Embryonic facial prominence (tissue), 1 donor: Measurements from ENCODE around the gene UQCR10.

Source experiments
- DNase-seq: peaks from one replicate; pipeline ENCODE4 v3.0.0-alpha.2; 2016; ENCODE audit errors: extremely low spot score

The UQCR10 gene

GRCh38 chr22:29762263-29762662 is 4.9 kb upstream of the UQCR10 start:
- DNase-seq: no peak

GRCh38 chr22:29765905-29766631 is 1.1 kb upstream of the UQCR10 start:
- DNase-seq: no peak

DNA sequence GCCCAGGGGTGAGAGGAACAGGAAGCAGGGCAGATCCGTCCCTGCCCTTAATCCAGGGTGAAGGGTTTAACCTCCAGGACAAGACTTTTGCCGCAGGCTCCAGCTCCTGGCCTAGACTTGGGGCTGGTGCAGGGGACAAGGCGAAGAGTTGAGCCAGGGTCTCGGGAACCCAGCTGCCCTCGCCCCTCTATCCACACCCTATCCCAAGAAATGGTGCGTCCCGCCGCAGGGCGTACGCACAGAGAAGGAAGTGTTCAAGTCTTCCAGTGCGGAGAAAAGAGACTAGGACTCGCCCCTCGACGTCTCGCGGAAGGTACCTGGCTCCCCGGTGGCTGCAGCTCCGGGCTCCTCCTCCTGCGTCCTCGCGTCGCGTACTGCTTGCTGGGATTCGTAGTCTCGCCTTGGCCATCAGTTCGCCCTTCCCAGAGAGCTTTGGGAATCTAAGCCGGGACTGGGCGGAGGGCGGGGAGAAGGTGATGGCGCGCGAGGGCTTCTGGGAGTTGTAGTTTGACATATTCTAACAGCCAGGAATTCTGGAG is 468 bp upstream of the UQCR10 start, which contains the start of gene ZMAT5:
ZMAT5 (minus strand) TSS at position 376 of the 539 bp plus-strand sequence. CDS start 18,463 bp downstream, outside the sequence.
- peak; percentile 95 for DNase-seq

GRCh38 chr22:29768052-29768693 is 1.0 kb downstream of the UQCR10 start:
- no peak for DNase-seq

DNA sequence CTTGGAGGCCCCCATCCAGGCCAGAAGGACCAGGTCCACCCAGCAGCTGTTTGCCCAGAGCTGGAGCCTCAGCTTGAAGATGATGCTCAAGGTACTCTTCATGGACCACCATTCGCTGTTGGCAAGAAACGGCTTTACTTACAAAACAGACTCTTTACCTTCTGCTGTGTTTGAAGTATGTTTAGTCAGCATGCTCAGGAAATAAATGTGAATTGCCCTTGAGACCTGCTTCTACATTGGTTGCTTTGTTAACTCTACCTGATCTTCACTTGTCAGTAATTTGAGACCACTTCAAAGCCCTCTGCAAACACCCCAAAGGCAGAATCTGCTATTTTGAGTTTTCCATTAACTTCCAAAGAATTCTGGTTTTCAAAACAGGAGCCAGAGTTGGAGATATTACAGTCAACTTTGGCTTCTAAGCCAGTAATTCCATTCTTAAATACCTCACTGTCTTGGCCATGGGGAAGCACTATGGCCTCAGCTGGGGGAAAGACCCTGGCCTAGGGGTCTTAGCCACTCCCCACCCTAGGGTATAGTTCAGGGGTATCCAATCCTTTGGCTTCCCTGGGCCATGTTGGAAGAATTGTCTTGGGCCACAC is 2.7 kb downstream of the UQCR10 start:
- no peak for DNase-seq

DNA sequence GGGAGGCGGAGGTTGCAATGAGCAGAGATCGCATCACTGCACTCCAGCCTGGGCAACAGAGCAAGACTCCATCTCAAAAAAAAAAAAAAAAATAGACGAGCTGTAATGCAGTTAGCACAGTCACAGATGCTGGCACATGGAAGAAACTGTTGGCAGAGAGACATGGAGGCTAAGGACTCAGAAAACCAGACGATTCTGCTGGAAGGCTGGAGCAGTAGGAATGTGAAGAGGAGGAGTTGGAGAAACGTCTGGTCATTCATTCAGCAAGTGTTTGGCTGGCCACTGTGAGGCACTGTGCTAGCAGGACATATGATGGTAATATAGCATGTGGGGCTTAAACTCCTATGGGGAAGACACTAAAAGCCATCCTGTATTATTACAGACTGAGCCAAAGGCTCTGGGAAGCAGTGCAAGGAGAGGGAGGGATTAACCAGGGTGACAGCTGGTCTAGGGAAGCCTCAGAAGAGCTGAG is 5.0 kb downstream of the UQCR10 start:
- no peak for DNase-seq

DNA sequence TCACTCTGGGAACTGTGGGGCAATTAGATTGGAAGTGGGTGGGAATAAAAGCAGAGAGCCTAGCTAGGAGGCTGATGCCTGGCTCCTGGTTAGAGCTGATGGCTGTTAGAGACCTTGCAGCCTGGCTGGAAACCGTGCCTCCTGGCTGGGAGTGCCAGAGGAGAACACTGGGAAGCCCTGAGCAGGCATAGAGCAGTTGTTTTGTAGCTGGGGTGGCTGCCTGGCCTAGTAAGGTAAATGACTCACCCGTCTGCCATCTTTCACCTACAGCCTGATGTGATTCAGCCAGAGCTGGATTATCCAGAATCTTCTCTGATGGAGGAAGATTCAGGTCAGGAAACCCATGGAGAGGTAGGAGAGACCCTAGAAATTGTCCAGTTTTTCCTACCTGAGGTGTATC is 6.1 kb downstream of the UQCR10 start:
- DNase-seq: no peak

DNA sequence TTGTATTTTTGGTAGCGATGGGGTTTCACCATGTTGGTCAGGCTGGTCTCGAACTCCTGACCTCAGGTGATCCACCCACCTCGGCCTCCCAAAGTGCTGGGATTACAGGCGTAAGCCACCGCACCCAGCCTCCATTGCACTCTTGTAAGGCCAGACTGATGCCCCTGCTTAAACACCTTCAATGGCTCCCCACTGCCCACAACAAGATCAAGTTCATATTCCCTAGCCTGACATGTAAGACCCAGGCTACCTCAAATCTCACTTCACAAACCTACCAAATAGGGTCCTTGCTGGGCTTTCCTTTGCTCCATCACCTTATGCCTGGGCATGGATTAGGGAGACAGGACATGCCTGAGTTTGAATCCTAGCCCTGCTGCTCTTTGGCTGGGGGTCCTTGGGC is 13.1 kb downstream of the UQCR10 start:
- DNase-seq: no peak

DNA sequence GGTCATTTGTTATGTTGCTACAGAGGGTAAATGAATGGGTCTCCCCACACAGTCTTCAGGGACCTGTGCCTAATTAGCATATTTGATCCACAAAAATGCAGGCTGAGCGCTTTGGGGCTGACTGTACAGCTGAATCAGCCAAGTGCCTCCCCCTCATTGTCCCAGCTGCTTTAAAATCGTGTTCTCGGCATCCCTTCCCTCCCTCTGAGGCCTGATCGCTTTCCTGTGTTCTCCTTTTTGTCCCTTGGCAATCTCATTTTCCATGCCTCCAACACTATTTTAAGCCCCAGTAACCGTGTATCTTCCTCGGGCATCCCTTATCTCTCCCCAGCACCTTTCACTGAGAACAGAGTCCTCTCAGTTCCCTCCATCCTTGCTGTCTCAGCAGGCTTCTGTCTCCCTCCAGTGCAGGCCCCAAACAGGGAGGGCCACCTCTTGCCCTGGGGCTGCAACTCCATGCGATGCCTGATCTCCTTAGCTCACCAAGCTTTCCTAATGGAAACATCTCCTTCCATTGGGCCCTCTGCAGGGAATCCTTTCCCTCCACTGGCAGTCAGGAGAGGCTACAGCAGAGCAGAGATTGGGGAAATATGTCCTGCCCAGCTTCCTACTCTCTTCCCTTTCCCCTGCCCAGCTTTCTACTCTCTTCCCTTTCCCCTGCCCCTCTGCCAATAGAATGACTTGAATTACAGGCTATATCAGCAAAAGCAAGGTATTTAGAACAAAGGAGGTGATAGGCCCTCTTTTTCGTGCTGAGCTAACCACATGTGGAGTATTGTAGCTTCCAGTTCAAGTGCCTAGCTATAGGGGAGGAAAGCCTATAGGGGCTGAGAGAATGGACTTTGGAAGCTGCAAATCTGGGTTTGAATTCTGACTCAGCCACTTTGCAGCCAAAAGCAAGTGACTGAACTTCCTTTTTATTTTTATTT is 13.8 kb downstream of the UQCR10 start:
- no peak for DNase-seq

DNA sequence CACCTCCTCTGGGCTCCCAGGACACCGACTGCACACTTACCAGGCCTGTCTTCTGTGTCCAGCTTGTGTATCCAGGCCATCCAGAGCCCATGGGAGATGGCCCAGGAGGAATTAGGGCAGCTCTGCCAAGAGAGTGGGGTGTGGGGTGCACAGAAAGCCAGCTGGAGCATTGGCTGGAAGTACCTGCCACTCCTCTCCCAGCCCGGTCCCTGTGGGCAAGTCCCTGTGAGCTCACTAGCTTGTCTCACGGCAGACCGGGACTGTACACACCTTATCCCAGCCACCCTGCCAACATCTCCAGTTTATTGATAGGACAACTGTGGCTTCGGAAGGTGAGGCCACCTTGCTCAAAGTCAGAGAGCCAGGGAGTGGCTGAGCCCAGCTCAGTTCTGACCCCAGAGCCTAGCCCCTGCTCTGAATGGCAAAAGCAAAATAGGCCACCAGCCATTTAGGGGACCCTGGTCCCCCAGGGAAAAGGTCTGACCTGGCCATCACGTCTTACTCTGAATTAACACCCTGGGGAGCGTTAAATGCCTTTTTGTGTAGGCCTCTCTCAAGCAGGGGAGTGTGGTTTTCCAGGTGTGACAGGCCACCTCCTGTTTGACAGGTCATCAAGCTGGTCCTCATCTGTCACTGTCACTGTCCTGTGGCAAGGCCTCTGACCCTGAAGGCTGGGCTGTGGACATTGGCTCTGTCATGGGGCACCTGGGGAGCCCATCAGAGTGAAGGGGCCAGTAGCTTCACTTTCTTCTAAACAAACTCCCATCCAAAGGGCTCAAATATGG is 15.1 kb downstream of the UQCR10 start:
- DNase-seq: no peak

GRCh38 chr22:29784451-29785361 is 17.5 kb downstream of the UQCR10 start:
- no peak for DNase-seq

DNA sequence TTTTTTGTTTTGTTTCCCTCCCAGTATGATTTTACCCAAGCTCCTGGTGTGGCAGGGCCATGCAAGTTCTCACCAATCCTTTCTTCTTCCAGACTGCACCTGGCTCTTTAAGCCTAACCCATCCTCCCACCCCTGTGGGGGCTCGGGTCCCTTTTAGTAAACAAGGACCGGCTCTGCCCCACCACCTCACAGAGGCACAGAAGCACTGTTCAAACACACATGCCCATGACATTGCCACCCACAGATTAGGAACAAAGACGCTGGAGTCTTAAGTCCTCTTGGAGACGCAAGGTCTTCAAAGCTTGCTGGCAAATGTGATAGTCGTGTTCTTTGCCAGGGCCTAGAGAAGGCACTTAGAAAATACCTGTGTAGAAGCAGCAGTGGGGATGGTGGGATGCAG is 18.9 kb downstream of the UQCR10 start:
- DNase-seq: no peak

- DNase-seq: no peak
Measured at GRCh38 chr22:29787371-29787980, 20.3 kb downstream of the UQCR10 start.

DNA sequence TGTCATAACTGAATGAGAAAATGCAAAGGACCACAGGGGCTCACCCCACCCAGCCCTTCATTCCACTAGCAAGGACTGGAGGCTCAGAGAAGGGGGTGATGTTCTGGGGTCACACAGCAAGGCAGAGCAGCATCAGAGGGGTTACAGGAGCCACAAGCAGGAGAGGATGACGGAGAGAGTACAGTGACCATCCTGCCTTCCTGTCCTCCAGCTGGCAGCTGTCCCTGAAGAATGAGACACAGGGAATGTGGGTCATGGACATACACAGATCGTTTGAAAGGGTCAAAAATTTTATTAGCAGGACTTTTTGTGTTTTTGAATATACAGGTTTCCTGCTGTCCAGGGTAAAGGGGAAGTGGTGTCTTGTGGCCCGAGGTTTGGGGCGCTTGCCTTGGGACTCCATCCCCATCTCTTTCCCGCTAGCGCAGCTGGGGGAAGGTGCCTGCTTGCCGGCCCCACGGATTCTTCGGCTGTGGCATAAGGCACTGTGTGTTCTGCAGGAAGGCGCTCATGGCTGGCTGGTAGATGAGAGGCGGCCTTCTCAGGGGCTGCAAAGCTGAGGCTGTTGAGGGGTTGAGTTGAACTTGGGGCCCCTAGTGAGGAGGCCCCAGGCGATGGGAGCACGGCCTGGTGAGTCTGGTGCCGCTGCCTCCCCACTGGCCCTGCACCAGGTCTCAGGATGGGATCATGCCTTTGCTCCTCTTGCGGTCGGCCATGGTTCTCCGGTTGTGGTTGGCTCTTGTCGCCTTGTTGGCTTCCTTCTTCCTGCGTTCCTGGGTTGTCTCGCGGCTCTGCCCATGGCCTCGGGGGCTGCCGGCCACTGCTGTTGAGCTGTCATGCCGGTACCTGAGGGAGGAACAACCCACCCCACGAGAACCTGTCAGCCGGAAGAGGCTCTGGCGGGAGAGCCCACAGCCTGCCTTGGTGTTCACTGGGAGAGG is 21.4 kb downstream of the UQCR10 start:
- no peak for DNase-seq

DNA sequence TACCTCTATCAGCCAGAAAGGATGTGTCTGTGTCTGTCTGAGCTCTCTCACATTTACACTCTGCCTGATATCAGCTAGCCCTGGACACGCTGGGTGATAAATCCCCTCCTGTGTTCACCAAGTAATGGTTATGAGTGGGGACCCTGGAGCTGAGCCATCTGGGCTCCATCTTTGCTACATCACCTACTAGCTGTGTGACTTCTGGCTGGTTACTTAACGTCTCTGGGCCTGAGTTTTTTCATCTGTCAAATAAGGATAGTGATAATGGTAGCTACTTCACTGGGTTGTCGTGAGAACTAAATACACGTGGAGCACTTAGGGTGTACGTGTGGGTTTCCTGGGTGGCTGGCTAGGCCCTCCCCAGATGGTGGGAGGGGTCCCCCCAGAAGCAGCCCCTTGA is 22.9 kb downstream of the UQCR10 start:
- DNase-seq: no peak

- DNase-seq: no peak
Measured at GRCh38 chr22:29793396-29793795, 26.2 kb downstream of the UQCR10 start.

GRCh38 chr22:29795663-29796062 is 28.5 kb downstream of the UQCR10 start:
- DNase-seq: no peak

GRCh38 chr22:29797351-29797750 is 30.2 kb downstream of the UQCR10 start:
- DNase-seq: no peak
